Keratinocyte (primary cell): ENCODE data around the gene PLEKHF1. TPM values are rescaled to one million over a fixed set of nuclear protein-coding genes. Genes with fewer than 3 reads are reported as not detected.

Experiments
- DNase-seq: peaks from one replicate; pipeline ENCODE4 v3.0.0-alpha.2; 2011; ENCODE audit warnings: low read depth, missing footprints, low spot score
- FAIRE-seq: peaks from 2 replicates; lab custom pipeline; 2011; peaks lifted over from hg19 to GRCh38; lab: Jason Lieb, UNC
- H2AFZ ChIP-seq: 2 replicates; pipeline ENCODE4 v1.6.0; 2012; ENCODE audit warnings: low read length, control low read depth, inconsistent platforms; ENCODE audit not compliant: control insufficient read depth
- H3K27ac ChIP-seq: 2 replicates; pipeline ENCODE4 v1.5.1; 2011; ENCODE audit warnings: low read length; ENCODE audit not compliant: control insufficient read depth, insufficient read depth
- H3K27me3 ChIP-seq: 3 replicates; pipeline ENCODE4 v1.6.0; 2011; ENCODE audit warnings: low read length; ENCODE audit not compliant: control insufficient read depth, insufficient read depth; ENCODE audit errors: extremely low read depth
- H3K36me3 ChIP-seq, 2 experiments: 2 replicates in 1 of 2; 3 replicates in 1 of 2; pipeline ENCODE4 v1.5.1; 2011; ENCODE audit warnings: low read length in 2 of 2, mild to moderate bottlenecking in 1 of 2; ENCODE audit not compliant: control insufficient read depth in 2 of 2, insufficient read depth in 2 of 2; ENCODE audit errors: extremely low read depth in 1 of 2
- H3K4me1 ChIP-seq: 3 replicates; pipeline ENCODE4 v1.5.1; 2011; ENCODE audit warnings: low read length; ENCODE audit not compliant: control insufficient read depth, insufficient read depth; ENCODE audit errors: extremely low read depth
- H3K4me2 ChIP-seq: 3 replicates; pipeline ENCODE4 v1.6.0; 2011; ENCODE audit warnings: low read depth, low read length; ENCODE audit not compliant: control insufficient read depth, insufficient read depth; ENCODE audit errors: extremely low read depth
- H3K4me3 ChIP-seq, 3 experiments: fragments of 200-600 bp in 1 of 3; sonication (generic) in 1 of 3; 2 replicates in 2 of 3; 3 replicates in 1 of 3; pipeline ENCODE4 v1.5.1; 2011 to 2016; ENCODE audit warnings: low read length in 3 of 3, mild to moderate bottlenecking in 3 of 3, control low read depth in 2 of 3, inconsistent platforms in 1 of 3, low read depth in 1 of 3, mixed read lengths in 1 of 3, mixed run types in 1 of 3, moderate library complexity in 1 of 3; ENCODE audit not compliant: control insufficient read depth in 2 of 3, insufficient read depth in 2 of 3; ENCODE audit errors: extremely low read depth in 1 of 3
- H3K79me2 ChIP-seq: 2 replicates; pipeline ENCODE4 v1.6.0; 2012; ENCODE audit warnings: low read length; ENCODE audit not compliant: control insufficient read depth, insufficient read depth
- H3K9ac ChIP-seq: 3 replicates; pipeline ENCODE4 v1.6.0; 2011; ENCODE audit warnings: low read length; ENCODE audit not compliant: control insufficient read depth, insufficient read depth; ENCODE audit errors: extremely low read depth
- H3K9me1 ChIP-seq: 3 replicates; pipeline ENCODE4 v1.6.0; 2011; ENCODE audit warnings: low read length; ENCODE audit not compliant: control insufficient read depth, insufficient read depth; ENCODE audit errors: extremely low read depth
- H3K9me3 ChIP-seq: 2 replicates; pipeline ENCODE4 v1.5.1; 2012; ENCODE audit warnings: low read depth, low read length; ENCODE audit not compliant: control insufficient read depth
- H4K20me1 ChIP-seq: 3 replicates; pipeline ENCODE4 v1.6.0; 2011; ENCODE audit warnings: low read length; ENCODE audit not compliant: control insufficient read depth, insufficient read depth; ENCODE audit errors: extremely low read depth
- EZH2 ChIP-seq: IDR thresholded peaks from one replicate; pipeline ENCODE4 v1.6.1; 2012; ENCODE audit warnings: inconsistent platforms, mild to moderate bottlenecking, low read length, moderate library complexity
- dilution Hi-C: fragments of 300-500 bp; cut with MboI; formaldehyde crosslinking; loops from one replicate; pipeline ENCODE4 v1.7.0; 2020; ENCODE audit warnings: low sequenced_read_pairs; ENCODE audit not compliant: extremely low pct_ligation_motif_present
- polyA plus RNA-seq, 5 experiments: library from polyadenylated mRNA; depleted of rRNA in 3 of 5; stranded (reverse) in 3 of 5; stranded (forward) in 1 of 5; unstranded in 1 of 5; fragments of >200 nt; gene quantifications; 1 replicate in 1 of 5; 2 replicates in 3 of 5; 3 replicates in 1 of 5; pipeline versions ENCODE4 v1.2.1 to v1.2.3, GENCODE V29; 2011 to 2012; ENCODE audit warnings: missing spikeins in 2 of 5, low read depth in 1 of 5, low replicate concordance in 1 of 5
- TF ChIP-seq, protein P1 (sequence below), 3 experiments: IDR thresholded peaks in 1 of 3; conservative IDR thresholded peaks in 1 of 3; optimal IDR thresholded peaks in 1 of 3; 2 replicates in 2 of 3; 3 replicates in 1 of 3; pipeline versions ENCODE3 to v1.5.1; 2011; ENCODE audit warnings: low read length in 3 of 3, mild to moderate bottlenecking in 3 of 3, moderate library complexity in 2 of 3, control low read depth in 1 of 3, inconsistent platforms in 1 of 3; ENCODE audit not compliant: insufficient read depth in 2 of 3; ENCODE audit errors: extremely low read depth in 1 of 3

The PLEKHF1 gene
- polyA plus RNA-seq, 1 donor (not counting 4 experiments of a cell fraction or from before 2014, with no cell fraction given): 9.4 TPM

DNA sequence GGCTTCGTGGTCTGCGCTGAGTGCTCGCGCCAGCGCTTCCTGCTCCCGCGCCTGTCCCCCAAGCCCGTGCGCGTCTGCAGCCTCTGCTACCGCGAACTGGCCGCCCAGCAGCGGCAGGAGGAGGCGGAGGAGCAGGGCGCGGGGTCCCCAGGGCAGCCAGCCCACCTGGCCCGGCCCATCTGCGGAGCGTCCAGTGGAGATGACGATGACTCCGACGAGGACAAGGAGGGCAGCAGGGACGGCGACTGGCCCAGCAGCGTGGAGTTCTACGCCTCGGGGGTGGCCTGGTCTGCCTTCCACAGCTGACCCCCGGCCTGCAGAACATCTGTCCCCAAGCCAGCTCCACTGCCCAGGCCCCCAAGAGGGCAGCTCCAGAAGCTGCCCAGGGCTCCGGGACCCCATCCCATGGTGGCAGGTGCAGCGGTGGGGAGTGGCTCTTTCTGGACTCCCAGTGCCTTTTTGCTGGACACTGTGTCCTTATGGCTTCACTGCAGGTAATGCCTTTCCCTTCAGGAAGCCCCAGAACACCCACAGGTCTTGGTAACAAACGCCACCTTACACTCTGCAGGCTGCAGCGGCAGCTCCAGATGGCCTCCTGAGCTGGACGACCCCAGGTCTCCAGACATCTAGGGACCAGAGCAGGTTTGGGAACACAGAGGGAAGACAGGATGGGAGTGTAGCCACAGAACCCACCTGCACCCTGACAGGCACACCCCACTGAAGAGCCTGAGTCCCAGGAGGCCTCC lies 9.3 kb downstream of the PLEKHF1 start:
- dilution Hi-C loops: no loop called here
- H3K4me3 ChIP-seq: no peak overlapping the region
- peaks cover 23 to 26% of the 10 kb centered on the region in 2 experiments for H3K36me3 ChIP-seq
- no peak overlapping the region for H3K27ac ChIP-seq
- H3K4me1 ChIP-seq: peaks cover 13% of the 10 kb centered on the region
- H3K4me2 ChIP-seq: no peak overlapping the region
- peaks cover 50% of the 10 kb centered on the region for H3K79me2 ChIP-seq
- no peak overlapping the region for H3K9ac ChIP-seq
- no peaks in the 10 kb centered on the region for H3K27me3 ChIP-seq
- H3K9me3 ChIP-seq: no peaks in the 10 kb centered on the region
- no peak for TF ChIP-seq EZH2
- TF ChIP-seq, protein P1, sequence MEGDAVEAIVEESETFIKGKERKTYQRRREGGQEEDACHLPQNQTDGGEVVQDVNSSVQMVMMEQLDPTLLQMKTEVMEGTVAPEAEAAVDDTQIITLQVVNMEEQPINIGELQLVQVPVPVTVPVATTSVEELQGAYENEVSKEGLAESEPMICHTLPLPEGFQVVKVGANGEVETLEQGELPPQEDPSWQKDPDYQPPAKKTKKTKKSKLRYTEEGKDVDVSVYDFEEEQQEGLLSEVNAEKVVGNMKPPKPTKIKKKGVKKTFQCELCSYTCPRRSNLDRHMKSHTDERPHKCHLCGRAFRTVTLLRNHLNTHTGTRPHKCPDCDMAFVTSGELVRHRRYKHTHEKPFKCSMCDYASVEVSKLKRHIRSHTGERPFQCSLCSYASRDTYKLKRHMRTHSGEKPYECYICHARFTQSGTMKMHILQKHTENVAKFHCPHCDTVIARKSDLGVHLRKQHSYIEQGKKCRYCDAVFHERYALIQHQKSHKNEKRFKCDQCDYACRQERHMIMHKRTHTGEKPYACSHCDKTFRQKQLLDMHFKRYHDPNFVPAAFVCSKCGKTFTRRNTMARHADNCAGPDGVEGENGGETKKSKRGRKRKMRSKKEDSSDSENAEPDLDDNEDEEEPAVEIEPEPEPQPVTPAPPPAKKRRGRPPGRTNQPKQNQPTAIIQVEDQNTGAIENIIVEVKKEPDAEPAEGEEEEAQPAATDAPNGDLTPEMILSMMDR (optimal IDR thresholded peaks at IDR 0.05 in 1 of 3, IDR thresholded peaks at IDR 0.05 in 1 of 3, conservative IDR thresholded peaks at IDR 0.05 in 1 of 3; ENCODE audit: extremely low read depth in 1 of 3, insufficient read depth in 2 of 3, low read length in 3 of 3): no peak
- peaks cover 10% of the 10 kb centered on the region for H3K9me1 ChIP-seq
- no peak overlapping the region for H2AFZ ChIP-seq
- H4K20me1 ChIP-seq: peaks cover 31% of the 10 kb centered on the region
- no peak for DNase-seq
- FAIRE-seq: no peak

DNA sequence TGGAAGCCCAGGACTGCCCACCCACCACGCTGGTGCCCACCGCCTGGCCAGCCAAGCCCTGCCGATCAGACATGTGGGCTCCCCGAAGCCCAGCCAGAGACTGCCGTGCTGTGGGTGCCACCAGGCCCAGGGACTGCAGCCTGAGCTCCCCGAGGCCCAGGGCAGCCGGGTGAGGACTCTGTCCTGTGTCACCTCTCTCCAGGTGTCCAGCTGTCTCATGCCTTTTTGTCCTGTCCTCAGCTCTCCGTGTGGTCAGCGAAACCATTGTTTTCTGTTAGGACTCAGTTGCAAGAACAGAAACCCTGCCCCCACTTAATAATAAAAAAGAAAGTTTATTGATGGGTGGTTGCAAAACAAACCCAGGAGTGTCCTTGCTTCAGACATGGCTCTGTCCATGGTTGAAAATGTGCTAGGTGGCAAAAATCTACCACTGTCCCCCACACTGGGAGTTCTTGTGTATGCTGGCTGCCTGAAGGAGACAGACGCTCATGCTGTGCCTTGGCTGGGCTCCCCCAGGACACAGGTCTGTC lies 9.9 kb downstream of the PLEKHF1 start:
- Histone ChIP-seq H3K79me2 (peaks cover 45% of the 10 kb centered on the region), H3K9me3 (no peaks in the 10 kb centered on the region), H2AFZ (no peak overlapping the region), H3K27ac (no peak overlapping the region), H3K4me1 (peaks cover 13% of the 10 kb centered on the region), H3K4me3 (no peak overlapping the region), H3K9ac (no peak overlapping the region), H3K27me3 (no peaks in the 10 kb centered on the region), H3K36me3 (peaks cover 22 to 26% of the 10 kb centered on the region in 2 experiments), H3K4me2 (no peak overlapping the region), H4K20me1 (peaks cover 31% of the 10 kb centered on the region), H3K9me1 (peaks cover 10% of the 10 kb centered on the region)
- DNase-seq: no peak
- TF ChIP-seq EZH2: no peak
- TF ChIP-seq, protein P1 (optimal IDR thresholded peaks at IDR 0.05 in 1 of 3, IDR thresholded peaks at IDR 0.05 in 1 of 3, conservative IDR thresholded peaks at IDR 0.05 in 1 of 3; ENCODE audit: extremely low read depth in 1 of 3, insufficient read depth in 2 of 3, low read length in 3 of 3): no peak
- dilution Hi-C loops: no loop called here
- FAIRE-seq: no peak
